ENCODE results near the gene STK35. TPM values are rescaled to one million over a fixed set of nuclear protein-coding genes. Genes with fewer than 3 reads are reported as not detected.

STK35 gene
- total RNA-seq, 1 donor from 2014 or later, result 15.9 TPM

DNA sequence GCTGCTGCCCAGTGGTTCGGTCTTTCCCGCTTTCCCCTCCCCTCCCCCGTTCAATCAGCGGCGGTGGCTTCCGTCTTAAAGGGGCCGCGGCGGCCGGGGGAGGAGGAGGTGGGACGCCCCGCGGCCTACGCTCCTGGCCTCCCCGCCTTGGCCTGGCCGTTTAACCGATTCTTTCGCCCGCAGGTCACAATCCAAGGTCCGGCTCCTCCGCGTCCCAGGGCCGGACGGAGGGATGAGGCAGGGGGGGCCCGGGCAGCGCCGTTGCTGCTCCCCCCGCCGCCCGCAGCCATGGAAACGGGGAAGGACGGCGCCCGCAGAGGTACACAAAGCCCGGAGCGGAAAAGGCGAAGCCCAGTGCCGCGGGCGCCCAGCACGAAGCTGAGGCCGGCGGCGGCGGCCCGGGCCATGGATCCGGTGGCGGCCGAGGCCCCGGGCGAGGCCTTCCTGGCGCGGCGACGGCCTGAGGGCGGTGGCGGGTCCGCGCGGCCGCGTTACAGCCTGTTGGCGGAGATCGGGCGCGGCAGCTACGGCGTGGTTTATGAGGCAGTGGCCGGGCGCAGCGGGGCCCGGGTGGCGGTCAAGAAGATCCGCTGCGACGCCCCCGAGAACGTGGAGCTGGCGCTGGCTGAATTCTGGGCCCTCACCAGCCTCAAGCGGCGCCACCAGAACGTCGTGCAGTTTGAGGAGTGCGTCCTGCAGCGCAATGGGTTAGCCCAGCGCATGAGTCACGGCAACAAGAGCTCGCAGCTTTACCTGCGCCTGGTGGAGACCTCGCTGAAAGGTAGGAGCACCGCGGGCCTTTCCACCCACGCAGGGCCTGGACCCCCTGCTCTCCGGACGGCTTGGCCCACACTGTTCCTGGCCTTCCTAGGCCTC is 1.2 kb downstream of the STK35 start:
- intact Hi-C loops (cut with micrococcal nuclease), result no loop called here
- ATAC-seq, result peak; percentile 82
- DNase-seq, result peak; percentile 92

DNA sequence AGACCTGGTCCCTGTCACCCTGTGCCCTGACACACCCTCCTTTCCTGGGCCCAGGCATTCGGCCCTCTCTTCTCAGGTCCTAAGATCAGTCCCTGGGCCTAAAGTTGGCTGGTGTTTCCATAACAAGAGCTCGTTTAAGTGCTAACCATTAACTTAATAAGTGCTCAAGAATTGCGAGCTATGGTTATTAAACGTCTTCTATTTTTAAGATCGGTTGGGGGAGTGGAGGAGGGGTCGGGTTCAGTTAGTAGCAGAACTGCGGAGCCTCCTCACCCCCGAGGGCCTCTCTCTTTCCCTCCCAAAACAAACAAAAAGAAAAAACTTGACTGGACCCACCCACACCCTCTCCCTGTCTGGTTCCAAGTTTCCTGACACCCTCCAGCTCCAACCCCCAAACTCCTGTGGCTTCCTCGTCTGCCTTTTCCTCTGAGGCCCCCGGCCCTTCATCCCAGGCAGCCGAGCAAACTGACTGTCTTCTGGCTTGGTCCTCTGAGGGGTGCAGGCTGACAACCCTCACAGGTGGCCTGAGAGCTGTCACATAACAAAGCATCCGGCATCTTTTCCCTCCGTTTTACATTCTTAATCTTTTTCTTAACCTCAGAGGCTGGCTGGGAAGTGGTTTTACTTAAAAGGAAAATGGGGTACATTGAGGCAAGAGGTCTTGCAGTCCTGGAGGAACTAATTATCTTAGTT is 2.0 kb downstream of the STK35 start:
- intact Hi-C loops (cut with micrococcal nuclease), result no loop called here
- DNase-seq (no peak), ATAC-seq (no peak)

DNA sequence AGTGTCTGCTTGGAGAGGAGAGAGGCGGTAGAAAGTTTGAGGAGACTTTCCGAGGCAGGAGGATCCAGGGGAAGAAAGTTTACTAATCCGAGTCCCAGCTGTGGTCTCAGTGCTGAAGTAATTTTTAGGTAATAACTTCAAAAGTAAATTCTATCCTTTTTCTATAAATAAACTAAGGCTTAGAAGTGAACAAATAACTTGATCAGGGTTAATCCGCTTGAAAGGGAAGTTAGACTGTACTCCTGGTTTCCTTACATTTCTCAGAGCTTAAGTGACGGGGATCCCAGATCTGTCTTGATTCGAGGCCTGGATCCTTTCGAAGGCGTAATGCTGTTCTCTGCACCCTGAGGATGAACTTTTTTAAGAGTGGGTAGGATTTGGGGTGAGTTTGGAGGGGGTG is 2.6 kb downstream of the STK35 start:
- ATAC-seq, result no peak
- DNase-seq, result no peak
- intact Hi-C loops (cut with micrococcal nuclease), result no loop called here

DNA sequence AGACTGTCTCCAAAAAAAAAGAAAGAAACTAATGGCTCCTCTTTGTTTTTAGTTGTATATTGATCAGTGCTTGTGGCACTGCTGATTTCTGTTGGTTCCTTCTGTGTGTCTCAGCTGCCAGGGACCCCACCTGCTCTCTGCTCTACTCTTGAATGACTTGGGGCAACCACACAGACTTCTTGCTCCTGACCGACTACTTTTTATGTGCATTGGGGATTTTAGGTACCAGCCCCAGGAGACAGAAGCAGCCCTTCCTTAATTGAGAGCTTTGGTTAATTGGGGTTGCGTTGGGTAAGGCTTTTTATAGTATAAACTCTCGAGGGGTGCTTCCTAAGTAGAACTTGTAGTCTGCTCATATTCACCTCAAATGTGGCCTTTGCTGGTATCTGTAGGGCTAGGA is 6.9 kb downstream of the STK35 start:
- ATAC-seq (no peak), DNase-seq (no peak)
- intact Hi-C loops (cut with micrococcal nuclease), result no loop called here

DNA sequence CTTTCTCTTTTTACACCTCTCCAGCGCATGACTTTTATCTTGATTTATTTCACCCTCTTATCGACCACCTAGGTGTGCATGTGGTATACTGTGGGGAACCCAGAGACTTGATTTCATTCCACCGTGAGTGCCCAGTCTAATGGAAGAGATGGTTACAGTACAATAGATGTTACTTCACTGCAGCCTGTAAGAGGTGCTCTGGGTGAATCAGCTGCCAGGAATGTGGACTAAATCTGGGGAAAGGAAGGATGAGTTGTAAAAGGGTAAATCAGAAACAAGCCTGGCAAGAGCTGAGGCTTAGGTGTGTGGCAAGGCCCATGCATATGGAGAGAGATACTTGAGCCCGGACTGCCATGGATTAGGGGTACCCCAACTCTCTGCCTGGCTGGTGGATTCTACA is 7.4 kb downstream of the STK35 start:
- no peak for DNase-seq
- ATAC-seq, result peak; percentile 44
- intact Hi-C loops (cut with micrococcal nuclease), result no loop called here

DNA sequence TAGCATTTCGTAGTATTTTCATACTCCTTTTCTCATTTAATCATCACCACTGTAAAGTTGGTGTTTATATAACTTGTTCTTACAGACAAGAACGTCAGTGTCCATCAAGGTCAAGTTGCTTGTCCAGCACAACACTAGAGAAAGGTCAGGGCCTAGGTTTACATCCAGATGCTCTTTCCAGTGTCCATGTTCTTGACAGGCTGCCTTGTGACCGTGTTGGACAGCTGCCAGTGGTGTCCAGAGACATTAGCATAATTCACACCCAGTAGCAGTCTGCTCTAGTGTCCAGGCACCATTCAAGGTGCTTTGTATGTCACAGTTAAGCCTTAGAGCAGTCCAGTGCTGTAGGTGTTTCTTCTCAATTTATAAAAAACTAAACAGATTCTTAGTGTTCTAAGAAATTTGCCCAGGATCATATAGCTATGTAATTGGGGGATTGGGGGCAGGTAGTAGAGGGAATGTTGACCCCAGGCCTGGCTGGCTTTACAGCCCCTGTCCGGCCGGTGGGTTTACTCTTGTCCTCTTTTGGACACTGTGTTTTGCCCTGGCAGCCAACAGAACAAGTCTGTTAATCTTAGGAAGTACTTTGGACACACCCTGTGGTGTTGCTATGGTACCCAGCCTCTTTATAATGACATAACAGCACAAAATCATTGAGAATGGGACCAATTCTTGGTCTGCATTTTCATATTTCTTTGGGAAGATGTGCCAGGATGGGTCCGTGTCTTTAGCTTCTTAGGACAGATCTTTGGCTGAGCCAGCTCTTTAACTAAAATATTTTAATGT is 8.0 kb downstream of the STK35 start:
- intact Hi-C loops (cut with micrococcal nuclease), result no loop called here
- peak; percentile 83 for DNase-seq
- peak; percentile 79 for ATAC-seq

DNA sequence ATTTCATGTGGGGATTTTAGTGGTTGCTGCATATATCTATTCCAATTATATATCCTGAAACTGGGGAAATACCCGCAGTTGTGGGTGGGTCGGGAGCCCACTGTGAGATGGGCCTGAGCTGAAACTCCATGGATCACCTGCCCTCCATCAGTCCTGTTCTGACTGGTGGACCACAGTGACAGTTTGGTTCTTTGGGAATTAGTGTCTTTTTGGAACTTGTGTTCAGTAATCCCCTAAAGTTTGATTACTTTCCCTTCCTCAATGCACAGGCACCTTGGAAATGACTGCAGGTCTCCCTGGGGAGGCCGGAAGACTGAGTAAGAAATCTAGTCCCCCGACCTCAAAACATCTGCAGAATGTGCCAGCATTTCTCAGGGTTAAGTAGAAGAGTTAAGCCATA is 11.3 kb downstream of the STK35 start:
- no peak for ATAC-seq
- no peak for DNase-seq
- intact Hi-C loops (cut with micrococcal nuclease), result no loop called here

DNA sequence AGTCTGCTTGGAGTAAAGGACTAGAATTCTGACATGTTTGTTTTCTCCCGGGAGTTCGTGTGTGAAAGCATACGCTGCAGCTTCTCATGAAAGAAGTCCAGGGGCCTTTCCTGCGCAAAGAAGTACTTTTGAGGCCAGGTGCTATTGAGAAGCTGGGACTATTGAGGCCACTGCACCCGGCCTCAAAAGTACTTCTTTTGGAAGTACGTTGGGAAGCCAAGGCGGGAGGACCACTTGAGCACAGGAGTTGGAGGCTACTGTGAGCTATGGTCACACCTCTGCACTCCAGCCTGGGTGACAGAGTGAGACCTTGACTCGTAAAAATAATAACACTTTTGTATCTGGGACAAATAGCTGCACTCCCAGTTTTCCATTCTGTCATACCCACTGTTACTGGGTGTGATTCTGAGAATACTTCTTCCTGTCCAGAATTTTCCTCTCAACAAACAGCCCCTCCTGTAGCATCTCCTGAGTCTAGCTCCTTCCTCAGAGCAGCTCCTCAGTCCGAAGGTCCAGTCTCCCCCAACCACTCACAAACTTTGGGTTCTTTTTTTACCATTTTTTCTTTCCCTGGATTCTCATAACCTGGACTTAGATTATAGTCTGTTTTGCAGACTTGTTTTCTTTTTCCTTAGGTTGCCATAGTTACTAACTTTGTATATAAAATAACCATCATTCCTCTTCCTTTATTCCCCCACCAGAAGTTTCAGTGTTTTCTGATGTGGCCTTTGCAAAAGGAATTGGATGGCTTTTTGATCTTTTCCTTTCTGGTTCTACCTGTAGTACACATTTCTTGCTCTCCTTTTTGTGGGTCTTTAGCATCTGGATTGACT is 12.7 kb downstream of the STK35 start:
- intact Hi-C loops (cut with micrococcal nuclease), result no loop called here
- DNase-seq (no peak), ATAC-seq (peak; percentile 6)

DNA sequence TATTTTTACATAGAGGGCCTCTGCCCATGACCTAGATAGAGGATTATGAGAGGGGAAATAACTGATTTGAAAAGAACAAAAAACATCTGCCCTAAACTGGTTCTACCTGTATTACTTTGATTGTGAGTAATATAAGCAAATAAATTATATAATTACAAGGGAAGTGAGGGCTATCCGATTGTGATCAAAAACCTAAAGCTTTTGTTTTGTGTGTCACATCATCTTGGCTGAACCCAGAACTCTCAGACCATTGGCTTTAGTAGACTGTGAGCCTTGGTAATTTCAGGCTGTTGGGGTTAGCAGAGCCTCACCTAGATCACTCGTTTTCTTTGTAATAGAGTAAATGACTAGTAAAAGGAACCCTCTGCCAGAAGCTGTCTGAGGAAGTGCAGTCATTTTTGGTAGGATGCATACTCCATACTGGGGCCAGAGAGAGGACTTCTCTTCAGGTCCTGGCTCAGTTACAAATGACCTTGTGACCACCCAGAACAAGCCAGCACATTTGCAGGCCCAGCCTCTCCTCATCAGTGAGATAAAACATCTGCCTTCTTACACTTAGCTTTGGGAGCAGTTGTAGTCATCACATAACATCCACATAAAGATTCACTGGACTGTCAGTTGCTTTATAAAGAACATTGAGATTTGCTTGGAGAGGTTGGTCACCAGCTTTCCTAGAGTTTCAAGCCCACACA is 13.5 kb downstream of the STK35 start:
- ATAC-seq, result peak; percentile 91
- intact Hi-C loops (cut with micrococcal nuclease), result no loop called here
- DNase-seq, result peak; percentile 46

DNA sequence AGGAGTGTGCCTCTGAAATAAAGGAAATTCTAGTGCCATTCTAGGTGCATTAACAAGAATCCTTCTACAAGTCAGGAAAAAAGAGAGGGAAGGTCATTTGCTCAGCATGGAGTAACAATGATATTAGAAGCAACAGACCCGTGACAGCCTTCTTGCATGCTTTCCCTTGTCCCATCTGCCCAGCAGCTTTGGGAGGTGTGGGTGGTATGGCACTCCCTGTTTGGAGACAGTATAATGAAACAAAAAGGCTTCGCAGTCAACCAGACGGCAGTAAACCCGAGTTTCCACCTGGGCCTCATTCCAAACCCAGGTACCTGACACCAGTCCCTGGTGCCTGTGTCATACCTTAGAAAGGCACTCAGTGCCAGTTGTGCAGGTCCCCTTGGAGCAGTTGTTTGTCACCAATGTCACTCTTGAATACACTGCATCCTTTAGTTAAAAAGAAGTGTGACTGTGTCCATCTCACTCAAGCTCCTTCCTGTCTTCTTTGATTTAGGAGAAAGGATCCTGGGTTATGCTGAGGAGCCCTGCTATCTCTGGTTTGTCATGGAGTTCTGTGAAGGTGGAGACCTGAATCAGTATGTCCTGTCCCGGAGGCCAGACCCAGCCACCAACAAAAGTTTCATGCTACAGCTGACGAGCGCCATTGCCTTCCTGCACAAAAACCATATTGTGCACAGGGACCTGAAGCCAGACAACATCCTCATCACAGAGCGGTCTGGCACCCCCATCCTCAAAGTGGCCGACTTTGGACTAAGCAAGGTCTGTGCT is 14.7 kb downstream of the STK35 start:
- ATAC-seq (no peak), DNase-seq (no peak)
- intact Hi-C loops (cut with micrococcal nuclease), result no loop called here

DNA sequence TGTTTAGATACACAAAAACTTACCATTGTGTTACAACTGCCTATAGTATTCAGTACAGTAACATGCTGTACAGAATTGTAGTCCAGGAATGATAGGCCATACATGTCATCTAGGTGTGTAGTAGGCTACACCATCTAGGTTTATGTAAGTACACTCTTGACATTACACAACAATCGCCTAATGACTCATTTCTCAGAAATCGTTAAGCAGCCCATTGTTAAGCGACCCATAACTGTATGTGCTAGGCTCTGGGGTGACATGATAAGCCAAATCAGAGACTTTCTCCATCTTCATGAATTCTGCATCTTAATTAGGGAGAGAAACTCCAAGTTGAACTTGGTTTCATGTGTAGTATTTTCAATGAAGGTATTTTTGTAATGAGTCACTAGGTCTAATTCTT is 17.2 kb downstream of the STK35 start:
- no peak for DNase-seq
- intact Hi-C loops (cut with micrococcal nuclease), result no loop called here
- no peak for ATAC-seq

DNA sequence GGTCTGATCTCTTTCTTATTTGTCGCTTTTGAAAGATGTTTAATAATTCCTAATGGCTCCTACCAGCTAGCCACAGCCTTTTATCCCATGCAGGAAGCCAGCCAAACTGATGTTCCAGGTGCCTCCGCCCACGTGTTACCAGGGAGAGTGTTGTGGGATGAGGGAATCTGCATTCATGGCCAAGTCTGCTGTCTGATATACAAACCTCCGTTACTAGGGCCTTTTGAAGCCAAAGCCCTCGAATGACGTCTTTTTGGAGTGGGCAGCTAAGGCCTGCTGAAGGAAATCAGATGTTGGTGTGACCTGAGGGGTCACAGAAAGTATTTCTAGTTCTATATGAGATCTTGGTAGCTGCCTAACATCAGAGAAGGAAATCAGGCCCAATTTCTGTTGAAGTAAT is 21.3 kb downstream of the STK35 start:
- DNase-seq (peak; percentile 56), ATAC-seq (peak; percentile 60)
- intact Hi-C loops (cut with micrococcal nuclease), result no loop called here

DNA sequence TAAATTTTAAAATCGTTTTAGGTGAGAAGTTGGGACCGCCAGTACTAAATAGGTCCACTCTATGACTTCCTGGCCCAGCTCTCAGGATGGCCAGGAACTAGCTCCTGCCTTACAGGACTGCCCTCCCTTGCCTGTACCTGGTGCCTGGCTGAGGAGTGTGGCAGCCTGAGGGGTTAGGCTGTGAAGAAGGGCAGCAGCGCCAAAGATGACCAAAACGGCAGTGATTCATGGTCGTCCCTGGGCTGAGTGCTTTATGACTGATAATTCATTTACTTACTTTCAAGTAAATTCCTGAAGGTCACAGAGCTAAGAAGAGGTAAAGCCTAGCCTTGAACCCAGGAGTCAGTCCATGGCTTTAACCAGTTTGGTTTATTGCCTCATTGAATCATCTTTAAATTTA is 22.1 kb downstream of the STK35 start:
- intact Hi-C loops (cut with micrococcal nuclease), result no loop called here
- DNase-seq, result no peak
- ATAC-seq, result no peak

DNA sequence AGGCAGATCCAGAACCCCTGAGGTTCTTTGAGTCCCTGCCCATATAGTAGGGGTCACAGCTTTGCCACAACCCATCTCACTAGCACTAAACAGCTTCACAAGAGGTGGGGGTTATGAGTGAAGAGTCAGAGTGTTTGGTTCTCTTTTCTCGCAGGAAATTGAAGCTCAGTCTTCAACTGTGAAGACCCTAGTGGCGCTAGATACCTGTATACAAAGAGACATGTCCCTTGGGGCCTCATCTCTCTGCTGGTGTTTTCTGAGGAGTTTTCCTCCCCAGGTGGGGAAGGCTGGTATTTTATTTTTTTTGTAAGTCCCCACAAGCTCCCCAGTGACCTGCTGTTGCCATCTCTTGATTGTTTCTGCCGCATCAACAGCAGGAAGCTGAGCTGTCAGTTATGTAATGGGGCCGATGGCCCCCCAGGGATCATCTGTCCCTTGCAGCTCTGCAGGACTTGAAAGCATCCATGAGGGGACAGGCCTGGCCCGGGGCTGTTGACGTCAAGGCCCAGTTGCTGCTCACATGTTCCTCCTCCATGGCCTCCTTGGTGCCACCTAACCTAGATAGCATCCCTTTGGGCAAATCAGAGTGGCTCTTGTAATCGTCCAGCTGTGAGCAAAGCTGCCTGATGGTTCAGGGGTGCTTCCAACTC is 23.1 kb downstream of the STK35 start:
- peak; percentile 9 for ATAC-seq
- no peak for DNase-seq
- intact Hi-C loops (cut with micrococcal nuclease), result no loop called here

DNA sequence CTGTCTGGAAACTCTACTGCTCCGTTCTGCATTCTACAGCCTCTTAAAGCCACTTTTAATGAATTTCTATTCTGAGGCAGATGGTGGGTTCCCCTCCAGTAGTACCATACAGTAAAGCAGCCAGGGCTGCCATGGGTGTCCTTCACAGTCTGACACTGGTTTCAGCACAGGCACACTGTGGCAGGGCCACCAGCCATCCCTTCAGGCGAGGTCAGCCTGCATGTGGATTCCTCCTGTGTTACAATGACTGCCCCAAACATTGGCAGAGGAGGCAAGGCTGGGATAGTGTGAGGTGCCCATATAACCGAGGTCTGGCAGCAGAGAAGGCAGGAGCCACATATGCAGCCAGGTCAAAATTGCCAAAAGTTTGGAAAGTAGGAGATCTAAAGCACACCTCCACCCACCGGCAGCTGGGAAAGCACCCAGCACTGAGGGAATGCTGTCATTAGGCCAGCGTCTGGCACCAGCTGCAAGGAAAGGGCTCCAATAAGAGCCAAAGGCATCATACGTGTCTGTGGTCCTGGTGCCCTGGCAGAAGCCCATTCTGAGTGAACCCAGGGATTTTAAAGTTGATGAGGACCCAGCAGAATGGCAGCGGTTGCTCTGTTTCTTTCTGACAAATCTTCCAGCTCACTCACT is 24.0 kb downstream of the STK35 start:
- DNase-seq (peak; percentile 65), ATAC-seq (peak; percentile 73)
- intact Hi-C loops (cut with micrococcal nuclease), result no loop called here

DNA sequence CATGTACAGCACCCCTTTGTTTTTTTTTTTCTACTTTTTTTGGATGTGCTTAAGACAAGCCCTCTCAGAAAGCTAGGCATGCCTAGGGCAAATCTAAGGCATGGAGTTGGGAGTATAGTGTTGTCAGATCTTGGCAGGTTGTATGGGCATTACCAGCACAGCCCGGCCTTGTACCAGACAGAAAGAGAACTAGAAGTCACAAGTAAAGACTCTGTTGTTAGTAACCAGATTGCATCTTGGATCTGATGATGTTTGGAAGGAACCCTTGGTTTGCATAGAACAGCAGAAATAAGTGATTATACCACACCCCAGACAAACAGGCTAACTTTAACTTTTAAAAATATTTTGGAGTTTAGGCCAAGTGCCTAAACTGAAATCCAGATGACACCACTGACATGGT is 25.6 kb downstream of the STK35 start:
- intact Hi-C loops (cut with micrococcal nuclease), result no loop called here
- peak; percentile 14 for ATAC-seq
- no peak for DNase-seq

DNA sequence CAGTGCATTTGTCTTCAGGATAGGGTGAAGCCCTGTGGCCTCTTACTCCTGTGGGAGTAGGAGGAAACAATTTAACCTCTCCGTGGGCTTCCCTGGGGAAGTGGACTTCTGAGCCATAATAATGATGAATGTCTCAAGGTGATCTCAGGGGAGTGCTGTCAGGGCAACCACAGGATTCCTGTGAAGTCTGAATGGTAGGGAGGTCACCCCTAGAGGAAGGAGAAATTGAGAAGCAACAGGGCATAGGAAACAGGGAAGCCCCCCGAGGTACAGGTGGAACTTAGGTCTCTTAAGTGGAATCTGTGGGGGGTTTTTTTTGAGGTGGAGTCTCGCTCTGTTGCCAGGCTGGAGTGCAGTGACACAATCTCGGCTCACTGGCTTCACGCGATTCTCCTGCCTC is 26.9 kb downstream of the STK35 start:
- intact Hi-C loops (cut with micrococcal nuclease), result no loop called here
- ATAC-seq (no peak), DNase-seq (no peak)

Data from left ventricle myocardium superior (tissue), 1 donor.